ENCODE data around the gene MYOCD.
"Not testable (repeated sequence)": the region's sequence is repeated elsewhere in the genome, so short reads cannot be mapped to it uniquely, and the experiment has no call there.

Gene MYOCD

GRCh38 chr17:12665263-12666210 lies at the start of gene MYOCD:
Gene MYOCD (plus strand): TSS chr17:12665890. CDS start chr17:12666189, 299 bp downstream.
- peak in 2 of 56 donors; percentile 2 to 3 for DNase-seq

- no peak for DNase-seq
Observed at GRCh38 chr17:12616161-12616560, 49.5 kb upstream of the MYOCD start.

GRCh38 chr17:12618557-12618956 lies 47.1 kb upstream of the MYOCD start:
- DNase-seq, result no peak

GRCh38 chr17:12619459-12620199 lies 46.1 kb upstream of the MYOCD start:
- DNase-seq, result no peak

GRCh38 chr17:12620200-12620720 lies 45.4 kb upstream of the MYOCD start:
- no peak for DNase-seq

GRCh38 chr17:12622726-12623125 lies 43.0 kb upstream of the MYOCD start:
- no peak for DNase-seq

- no peak for DNase-seq
Observed at GRCh38 chr17:12623220-12623848, 42.4 kb upstream of the MYOCD start.

GRCh38 chr17:12624211-12624610 lies 41.5 kb upstream of the MYOCD start:
- no peak for DNase-seq

GRCh38 chr17:12625092-12625491 lies 40.6 kb upstream of the MYOCD start:
- no peak for DNase-seq

- DNase-seq, result no peak
Observed at GRCh38 chr17:12627177-12627629, 38.5 kb upstream of the MYOCD start.

GRCh38 chr17:12627781-12628451 lies 37.8 kb upstream of the MYOCD start:
- DNase-seq, result no peak

GRCh38 chr17:12631076-12631475 lies 34.6 kb upstream of the MYOCD start:
- peak in 8 of 56 donors; percentile 1 to 24 (median 2) for DNase-seq

GRCh38 chr17:12632785-12633184 lies 32.9 kb upstream of the MYOCD start:
- no peak for DNase-seq

GRCh38 chr17:12634789-12635414 lies 30.8 kb upstream of the MYOCD start:
- DNase-seq, result no peak

GRCh38 chr17:12635996-12636395 lies 29.7 kb upstream of the MYOCD start:
- DNase-seq, result not testable (repeated sequence)

- no peak for DNase-seq
Observed at GRCh38 chr17:12637015-12637414, 28.7 kb upstream of the MYOCD start.

GRCh38 chr17:12637745-12638651 lies 27.7 kb upstream of the MYOCD start:
- no peak for DNase-seq

- no peak for DNase-seq
Observed at GRCh38 chr17:12640364-12640763, 25.3 kb upstream of the MYOCD start.

- DNase-seq, result no peak
Observed at GRCh38 chr17:12641084-12641483, 24.6 kb upstream of the MYOCD start.
